ENCODE results near the gene ADCY9.

DNA sequence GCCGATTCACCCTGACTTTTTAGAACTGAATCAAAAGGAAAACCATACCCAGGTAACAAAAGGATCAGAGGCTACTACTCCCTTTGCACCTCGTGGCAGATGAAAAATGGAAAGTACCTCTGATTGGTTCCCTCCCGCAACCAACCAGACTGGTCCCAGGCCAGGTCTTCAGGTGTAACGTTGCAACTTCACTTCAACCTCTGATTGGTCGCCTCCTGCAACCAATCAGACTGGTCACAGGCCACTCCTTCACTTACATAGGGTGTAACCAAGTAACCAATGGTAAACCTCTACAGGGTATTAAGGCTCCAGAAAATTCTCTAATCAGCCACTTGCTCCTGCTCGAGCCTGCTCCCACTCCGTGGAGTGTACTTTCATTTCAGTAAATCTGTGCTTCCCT is 89.4 kb downstream of the ADCY9 start:
- TF ChIP-seq, protein P1, sequence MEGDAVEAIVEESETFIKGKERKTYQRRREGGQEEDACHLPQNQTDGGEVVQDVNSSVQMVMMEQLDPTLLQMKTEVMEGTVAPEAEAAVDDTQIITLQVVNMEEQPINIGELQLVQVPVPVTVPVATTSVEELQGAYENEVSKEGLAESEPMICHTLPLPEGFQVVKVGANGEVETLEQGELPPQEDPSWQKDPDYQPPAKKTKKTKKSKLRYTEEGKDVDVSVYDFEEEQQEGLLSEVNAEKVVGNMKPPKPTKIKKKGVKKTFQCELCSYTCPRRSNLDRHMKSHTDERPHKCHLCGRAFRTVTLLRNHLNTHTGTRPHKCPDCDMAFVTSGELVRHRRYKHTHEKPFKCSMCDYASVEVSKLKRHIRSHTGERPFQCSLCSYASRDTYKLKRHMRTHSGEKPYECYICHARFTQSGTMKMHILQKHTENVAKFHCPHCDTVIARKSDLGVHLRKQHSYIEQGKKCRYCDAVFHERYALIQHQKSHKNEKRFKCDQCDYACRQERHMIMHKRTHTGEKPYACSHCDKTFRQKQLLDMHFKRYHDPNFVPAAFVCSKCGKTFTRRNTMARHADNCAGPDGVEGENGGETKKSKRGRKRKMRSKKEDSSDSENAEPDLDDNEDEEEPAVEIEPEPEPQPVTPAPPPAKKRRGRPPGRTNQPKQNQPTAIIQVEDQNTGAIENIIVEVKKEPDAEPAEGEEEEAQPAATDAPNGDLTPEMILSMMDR (IDR thresholded peaks at IDR 0.05 in 2 of 3, conservative IDR thresholded peaks at IDR 0.05 in 1 of 3; ENCODE audit: borderline replicate concordance in 1 of 3, insufficient read depth in 1 of 3, low read depth in 2 of 3, low read length in 2 of 3), result no peak
- TF ChIP-seq, protein P2, sequence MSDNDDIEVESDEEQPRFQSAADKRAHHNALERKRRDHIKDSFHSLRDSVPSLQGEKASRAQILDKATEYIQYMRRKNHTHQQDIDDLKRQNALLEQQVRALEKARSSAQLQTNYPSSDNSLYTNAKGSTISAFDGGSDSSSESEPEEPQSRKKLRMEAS (IDR thresholded peaks at IDR 0.05), result no peak
- TF ChIP-seq, protein P3, sequence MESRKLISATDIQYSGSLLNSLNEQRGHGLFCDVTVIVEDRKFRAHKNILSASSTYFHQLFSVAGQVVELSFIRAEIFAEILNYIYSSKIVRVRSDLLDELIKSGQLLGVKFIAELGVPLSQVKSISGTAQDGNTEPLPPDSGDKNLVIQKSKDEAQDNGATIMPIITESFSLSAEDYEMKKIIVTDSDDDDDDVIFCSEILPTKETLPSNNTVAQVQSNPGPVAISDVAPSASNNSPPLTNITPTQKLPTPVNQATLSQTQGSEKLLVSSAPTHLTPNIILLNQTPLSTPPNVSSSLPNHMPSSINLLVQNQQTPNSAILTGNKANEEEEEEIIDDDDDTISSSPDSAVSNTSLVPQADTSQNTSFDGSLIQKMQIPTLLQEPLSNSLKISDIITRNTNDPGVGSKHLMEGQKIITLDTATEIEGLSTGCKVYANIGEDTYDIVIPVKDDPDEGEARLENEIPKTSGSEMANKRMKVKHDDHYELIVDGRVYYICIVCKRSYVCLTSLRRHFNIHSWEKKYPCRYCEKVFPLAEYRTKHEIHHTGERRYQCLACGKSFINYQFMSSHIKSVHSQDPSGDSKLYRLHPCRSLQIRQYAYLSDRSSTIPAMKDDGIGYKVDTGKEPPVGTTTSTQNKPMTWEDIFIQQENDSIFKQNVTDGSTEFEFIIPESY (IDR thresholded peaks at IDR 0.05; ENCODE audit: extremely low read depth, insufficient replicate concordance, low read length), result no peak
- TF ChIP-seq POLR2A (IDR thresholded peaks at IDR 0.05; ENCODE audit: borderline replicate concordance, extremely low read depth, insufficient read depth, insufficient read length) (no peak), RAD21 (IDR thresholded peaks at IDR 0.05; ENCODE audit: low read depth) (no peak), EZH2phosphoT487 (IDR thresholded peaks at IDR 0.05; ENCODE audit: borderline replicate concordance) (no peak), SIN3A (IDR thresholded peaks at IDR 0.05; ENCODE audit: low read depth) (no peak), JUND (IDR thresholded peaks at IDR 0.05) (no peak), SRF (IDR thresholded peaks at IDR 0.05; ENCODE audit: low read depth) (no peak), EZH2 (IDR thresholded peaks at IDR 0.05) (no peak), ELF1 (IDR thresholded peaks at IDR 0.05; ENCODE audit: borderline replicate concordance, low read depth) (no peak), CEBPB (IDR thresholded peaks at IDR 0.05; ENCODE audit: low read depth) (no peak)
- TF ChIP-seq, protein P4, sequence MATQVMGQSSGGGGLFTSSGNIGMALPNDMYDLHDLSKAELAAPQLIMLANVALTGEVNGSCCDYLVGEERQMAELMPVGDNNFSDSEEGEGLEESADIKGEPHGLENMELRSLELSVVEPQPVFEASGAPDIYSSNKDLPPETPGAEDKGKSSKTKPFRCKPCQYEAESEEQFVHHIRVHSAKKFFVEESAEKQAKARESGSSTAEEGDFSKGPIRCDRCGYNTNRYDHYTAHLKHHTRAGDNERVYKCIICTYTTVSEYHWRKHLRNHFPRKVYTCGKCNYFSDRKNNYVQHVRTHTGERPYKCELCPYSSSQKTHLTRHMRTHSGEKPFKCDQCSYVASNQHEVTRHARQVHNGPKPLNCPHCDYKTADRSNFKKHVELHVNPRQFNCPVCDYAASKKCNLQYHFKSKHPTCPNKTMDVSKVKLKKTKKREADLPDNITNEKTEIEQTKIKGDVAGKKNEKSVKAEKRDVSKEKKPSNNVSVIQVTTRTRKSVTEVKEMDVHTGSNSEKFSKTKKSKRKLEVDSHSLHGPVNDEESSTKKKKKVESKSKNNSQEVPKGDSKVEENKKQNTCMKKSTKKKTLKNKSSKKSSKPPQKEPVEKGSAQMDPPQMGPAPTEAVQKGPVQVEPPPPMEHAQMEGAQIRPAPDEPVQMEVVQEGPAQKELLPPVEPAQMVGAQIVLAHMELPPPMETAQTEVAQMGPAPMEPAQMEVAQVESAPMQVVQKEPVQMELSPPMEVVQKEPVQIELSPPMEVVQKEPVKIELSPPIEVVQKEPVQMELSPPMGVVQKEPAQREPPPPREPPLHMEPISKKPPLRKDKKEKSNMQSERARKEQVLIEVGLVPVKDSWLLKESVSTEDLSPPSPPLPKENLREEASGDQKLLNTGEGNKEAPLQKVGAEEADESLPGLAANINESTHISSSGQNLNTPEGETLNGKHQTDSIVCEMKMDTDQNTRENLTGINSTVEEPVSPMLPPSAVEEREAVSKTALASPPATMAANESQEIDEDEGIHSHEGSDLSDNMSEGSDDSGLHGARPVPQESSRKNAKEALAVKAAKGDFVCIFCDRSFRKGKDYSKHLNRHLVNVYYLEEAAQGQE (IDR thresholded peaks at IDR 0.05; ENCODE audit: low read depth), result no peak

Data from HCT116 (cell line).